MCF 10A (cell line): ENCODE measurements around the gene RAD23A. TPM values are rescaled to one million over a fixed set of nuclear protein-coding genes. Genes with fewer than 3 reads are reported as not detected.

ENCODE experiments used
- BruUV-seq: library from RNA; stranded (reverse); fragments of 400-500 nt; replicated peaks from 2 replicates; lab custom pipeline; 2021; lab: Mats Ljungman, UMichigan
- CTCF ChIA-PET: fragments of 300-600 bp; sonication (Branson Sonifier 250); formaldehyde crosslinking; extraction: SDS; loops from one replicate; lab custom pipeline; 2021; ENCODE audit warnings: antibody characterized with exemption, inconsistent platforms; lab: Yijun Ruan, JAX
- POLR2A ChIA-PET: fragments of 300-600, 350-650 bp; sonication (Branson Sonifier 250); formaldehyde crosslinking; extraction: SDS; loops from one replicate; lab custom pipeline; 2020; ENCODE audit warnings: antibody characterized with exemption, inconsistent platforms; lab: Yijun Ruan, JAX
- DNase-seq: peaks from one replicate; pipeline ENCODE4 v3.0.0-alpha.2; 2018; ENCODE audit not compliant: unreplicated experiment
- H3K27ac Mint-ChIP-seq: one replicate; pipeline ENCODE4 v1.8.0; 2022; ENCODE audit warnings: mild to moderate bottlenecking, low read depth, mixed read lengths; ENCODE audit not compliant: unreplicated experiment
- H3K27me3 Mint-ChIP-seq: one replicate; pipeline ENCODE4 v1.8.0; 2022; ENCODE audit warnings: mixed read lengths; ENCODE audit not compliant: insufficient read depth, unreplicated experiment
- H3K36me3 Mint-ChIP-seq: one replicate; pipeline ENCODE4 v1.8.0; 2022; ENCODE audit warnings: mild to moderate bottlenecking, moderate library complexity, mixed read lengths; ENCODE audit not compliant: insufficient read depth, unreplicated experiment
- H3K4me1 Mint-ChIP-seq: one replicate; pipeline ENCODE4 v1.8.0; 2022; ENCODE audit warnings: mixed read lengths; ENCODE audit not compliant: insufficient read depth, unreplicated experiment
- H3K4me3 Mint-ChIP-seq: one replicate; pipeline ENCODE4 v1.8.0; 2022; ENCODE audit warnings: mild to moderate bottlenecking, moderate library complexity, mixed read lengths; ENCODE audit not compliant: unreplicated experiment
- H3K9me3 Mint-ChIP-seq: one replicate; pipeline ENCODE4 v1.8.0; 2022; ENCODE audit warnings: mixed read lengths; ENCODE audit not compliant: unreplicated experiment
- intact Hi-C: fragments of 100-400 bp; cut with micrococcal nuclease; formaldehyde crosslinking; loops from 2 replicates; pipeline ENCODE4 v1.14.1; 2022
- total RNA-seq: library from RNA; stranded (reverse); gene quantifications from 2 replicates; pipeline ENCODE4 v1.2.3, GENCODE V29; 2022
- TF ChIP-seq, protein P1 (sequence below): fragments of 200-600 bp; IDR thresholded peaks from one replicate; pipeline ENCODE4 v1.8.0; 2022; ENCODE audit warnings: antibody characterized with exemption, mild to moderate bottlenecking; ENCODE audit not compliant: unreplicated experiment

Gene RAD23A
- total RNA-seq, 1 experiment from 2014 or later: 219 TPM

DNA sequence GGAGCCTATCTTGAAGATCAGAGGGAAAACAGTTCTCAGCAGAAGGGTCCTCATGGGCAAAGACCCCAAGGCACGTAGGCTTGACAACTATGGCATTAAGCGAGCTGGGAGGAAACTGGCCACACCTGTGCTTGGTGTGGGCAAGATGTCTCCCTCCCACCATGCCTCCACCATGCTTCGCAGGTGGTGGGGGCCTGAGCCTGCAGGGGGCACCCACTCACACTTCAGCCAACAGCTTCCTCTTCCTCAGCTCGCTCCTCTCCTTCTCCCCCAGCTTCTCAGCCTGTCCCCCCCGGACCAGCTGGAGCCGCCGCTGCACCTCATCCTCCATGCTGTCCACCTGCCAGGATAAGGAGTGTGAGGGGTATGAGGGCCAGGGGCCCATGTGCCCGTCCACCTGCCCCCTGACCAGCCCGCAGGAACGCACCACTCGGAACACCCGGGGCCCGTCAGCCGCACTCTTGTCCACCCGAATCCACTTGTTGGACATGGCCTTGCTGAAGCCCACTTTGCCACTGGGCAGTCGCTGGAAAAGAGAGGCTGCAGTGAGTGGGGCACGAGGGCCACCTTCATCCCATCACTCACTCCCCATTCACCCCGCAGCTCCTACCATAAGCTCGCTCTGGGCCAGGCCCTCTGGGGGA, 15.5 kb upstream of the RAD23A start:
- Mint-ChIP-seq H3K4me3 (no peak overlapping the region), H3K27ac (no peak overlapping the region), H3K4me1 (peaks cover 12% of the 10 kb centered on the region), H3K27me3 (no peaks in the 10 kb centered on the region), H3K36me3 (peaks cover 73% of the 10 kb centered on the region), H3K9me3 (no peaks in the 10 kb centered on the region)
- TF ChIP-seq, protein P1, sequence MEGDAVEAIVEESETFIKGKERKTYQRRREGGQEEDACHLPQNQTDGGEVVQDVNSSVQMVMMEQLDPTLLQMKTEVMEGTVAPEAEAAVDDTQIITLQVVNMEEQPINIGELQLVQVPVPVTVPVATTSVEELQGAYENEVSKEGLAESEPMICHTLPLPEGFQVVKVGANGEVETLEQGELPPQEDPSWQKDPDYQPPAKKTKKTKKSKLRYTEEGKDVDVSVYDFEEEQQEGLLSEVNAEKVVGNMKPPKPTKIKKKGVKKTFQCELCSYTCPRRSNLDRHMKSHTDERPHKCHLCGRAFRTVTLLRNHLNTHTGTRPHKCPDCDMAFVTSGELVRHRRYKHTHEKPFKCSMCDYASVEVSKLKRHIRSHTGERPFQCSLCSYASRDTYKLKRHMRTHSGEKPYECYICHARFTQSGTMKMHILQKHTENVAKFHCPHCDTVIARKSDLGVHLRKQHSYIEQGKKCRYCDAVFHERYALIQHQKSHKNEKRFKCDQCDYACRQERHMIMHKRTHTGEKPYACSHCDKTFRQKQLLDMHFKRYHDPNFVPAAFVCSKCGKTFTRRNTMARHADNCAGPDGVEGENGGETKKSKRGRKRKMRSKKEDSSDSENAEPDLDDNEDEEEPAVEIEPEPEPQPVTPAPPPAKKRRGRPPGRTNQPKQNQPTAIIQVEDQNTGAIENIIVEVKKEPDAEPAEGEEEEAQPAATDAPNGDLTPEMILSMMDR: no peak
- no TSS peak for BruUV-seq
- intact Hi-C loops: no loop called here
- POLR2A ChIA-PET: interaction anchor here (0.6 to 1.2 kb wide), 2 partner anchors 39 to 164 kb away, joined by 3 to 4 read pairs; partner anchors contain the start of gene GCDH
- CTCF ChIA-PET: interaction anchor here (0.6 kb wide), 1 partner anchor 178 kb away, joined by 5 read pairs; no protein-coding TSS in a partner anchor
- no peak for DNase-seq

DNA sequence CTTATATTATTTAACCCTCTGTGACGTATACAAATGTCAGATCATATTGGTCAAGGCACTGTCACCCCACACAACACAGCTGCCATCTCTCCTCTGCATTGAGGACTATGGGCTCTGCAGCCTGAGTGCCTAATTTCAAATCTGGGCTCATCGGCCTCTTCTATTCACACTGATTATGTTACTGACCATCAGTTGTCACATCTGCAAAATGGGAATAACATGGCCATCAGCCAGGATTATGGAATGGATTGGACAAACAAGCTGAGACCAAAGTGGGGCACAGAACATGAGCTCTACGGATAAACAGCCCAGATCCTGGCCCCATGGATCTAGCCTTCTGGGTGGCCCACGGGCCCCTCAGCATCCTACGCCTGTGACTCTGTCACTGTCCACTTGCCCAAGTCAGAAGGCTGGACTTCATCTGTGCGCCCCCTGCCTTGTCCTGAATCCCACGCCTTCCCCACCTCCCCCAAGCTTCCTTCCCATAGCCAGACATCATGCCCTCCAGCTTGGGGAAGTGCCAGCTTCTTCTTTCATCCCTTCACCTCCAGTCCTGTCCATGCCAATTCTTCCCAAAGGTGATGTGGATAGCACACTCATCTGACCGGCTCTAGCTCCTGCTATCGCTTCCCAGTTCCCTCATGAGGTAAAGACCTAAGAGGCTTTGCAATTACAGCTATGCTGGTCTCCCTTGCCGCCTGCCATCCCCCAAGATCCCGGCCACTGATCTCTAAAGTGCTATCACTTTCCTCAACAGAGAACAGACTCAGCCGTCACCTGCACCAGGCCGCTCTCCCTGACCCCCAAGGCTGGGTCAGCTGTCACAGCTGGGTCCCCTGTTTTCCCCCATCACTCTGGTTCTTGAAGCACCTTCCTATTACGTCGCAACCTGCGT, 13.0 kb upstream of the RAD23A start:
- peak overlapping the region; percentile 98 for H3K4me3 Mint-ChIP-seq
- no peak for DNase-seq
- no peaks in the 10 kb centered on the region for H3K27me3 Mint-ChIP-seq
- POLR2A ChIA-PET: interaction anchor here (0.6 to 3.1 kb wide), 12 partner anchors 12 to 220 kb away, joined by 3 to 20 read pairs (median 5); partner anchors contain the start of genes DNASE2, GCDH, RAD23A and SYCE2
- peak overlapping the region; percentile 95 for H3K27ac Mint-ChIP-seq
- peaks cover 48% of the 10 kb centered on the region for H3K36me3 Mint-ChIP-seq
- no TSS peak for BruUV-seq
- intact Hi-C loops: no loop called here
- H3K9me3 Mint-ChIP-seq: no peaks in the 10 kb centered on the region
- CTCF ChIA-PET: interaction anchor here (0.7 to 1.7 kb wide), 4 partner anchors 10 to 53 kb away, joined by 3 to 5 read pairs (median 4); no protein-coding TSS in a partner anchor
- peaks cover 12% of the 10 kb centered on the region for H3K4me1 Mint-ChIP-seq
- TF ChIP-seq, protein P1: no peak

DNA sequence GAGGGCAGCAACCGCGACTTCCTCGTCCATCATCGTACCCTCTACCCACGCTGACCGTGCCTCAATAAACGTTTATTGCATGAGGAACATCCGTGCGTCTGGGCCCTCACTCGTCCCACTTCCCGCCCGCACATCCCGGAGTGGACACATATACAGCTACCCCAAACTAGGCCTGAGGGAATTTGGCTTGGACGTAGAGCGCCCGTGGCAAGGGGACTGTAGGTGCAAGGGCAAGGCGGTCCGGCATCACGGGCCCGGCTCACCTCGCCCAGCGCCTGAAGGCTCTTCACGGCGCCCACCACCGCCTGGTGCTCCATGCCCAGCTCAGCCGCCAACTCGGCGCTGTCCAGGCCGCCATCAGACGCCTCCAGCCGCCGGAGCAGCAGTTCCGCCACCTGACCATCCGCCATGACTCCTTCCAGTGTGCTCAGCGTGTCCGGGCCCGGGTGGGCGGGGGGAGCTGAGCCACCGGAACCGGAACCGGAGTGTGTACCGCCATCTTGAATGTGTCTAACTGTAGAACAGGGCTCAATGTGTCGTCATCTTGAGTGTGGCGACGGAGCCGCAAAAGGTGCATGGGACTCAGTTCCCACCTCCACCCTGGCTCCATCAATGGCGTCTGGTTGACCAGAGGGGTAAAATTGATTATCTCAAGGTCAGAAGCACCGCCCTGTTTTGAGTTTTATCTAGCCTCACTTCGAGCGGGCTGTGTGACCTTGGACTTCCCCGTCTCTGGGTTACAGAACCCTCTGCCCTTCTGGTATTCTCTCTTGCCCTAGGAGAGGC, 12.2 kb upstream of the RAD23A start, which contains the start of gene FARSA:
TSS of gene FARSA (minus strand) at position 425 of the 786 bp plus-strand sequence. CDS start at position 410, 15 bp downstream.
- intact Hi-C loops: no loop called here
- H3K9me3 Mint-ChIP-seq: no peaks in the 10 kb centered on the region
- CTCF ChIA-PET: interaction anchor here (0.6 to 1.4 kb wide), 3 partner anchors 32 to 131 kb away, joined by 3 to 5 read pairs (median 4); no protein-coding TSS in a partner anchor
- POLR2A ChIA-PET: interaction anchor here (0.6 to 3.1 kb wide), 9 partner anchors 13 to 218 kb away, joined by 3 to 20 read pairs (median 7); partner anchors contain the start of genes DNASE2, GCDH, RAD23A and SYCE2
- peaks cover 44% of the 10 kb centered on the region for H3K36me3 Mint-ChIP-seq
- TSS peak; percentile 62 for BruUV-seq
- H3K4me3 Mint-ChIP-seq: peak within 1 kb of the TSS; percentile 98
- TF ChIP-seq, protein P1: no peak
- no peaks in the 10 kb centered on the region for H3K27me3 Mint-ChIP-seq
- DNase-seq: peak; percentile 94
- peaks cover 12% of the 10 kb centered on the region for H3K4me1 Mint-ChIP-seq
- H3K27ac Mint-ChIP-seq: peak within 1 kb of the TSS; percentile 95
